Measurements from ENCODE around the gene ERCC1.
A peak's percentile ranks its signal among the peaks of the same experiment; 100 is the strongest.

The ERCC1 gene

GRCh38 chr19:45455707-45456499 lies 32.2 kb upstream of the ERCC1 start:
- peak; percentile 74 for DNase-seq (ENCODE audit: low spot score)
- no peak for TF ChIP-seq CTCF (IDR thresholded peaks at IDR 0.05; ENCODE audit: extremely low read depth, missing control alignments)

GRCh38 chr19:45451850-45452387 lies 28.2 kb upstream of the ERCC1 start:
- no peak for TF ChIP-seq CTCF (IDR thresholded peaks at IDR 0.05; ENCODE audit: extremely low read depth, missing control alignments)
- no peak for DNase-seq (ENCODE audit: low spot score)

- TF ChIP-seq CTCF (IDR thresholded peaks at IDR 0.05; ENCODE audit: extremely low read depth, missing control alignments): no peak
- no peak for DNase-seq (ENCODE audit: low spot score)
Measured at GRCh38 chr19:45451131-45451849, 27.6 kb upstream of the ERCC1 start.

- DNase-seq (ENCODE audit: low spot score): no peak
Measured at GRCh38 chr19:45450012-45450333, 26.3 kb upstream of the ERCC1 start.

GRCh38 chr19:45448887-45449299 lies 25.2 kb upstream of the ERCC1 start:
- no peak for TF ChIP-seq CTCF (IDR thresholded peaks at IDR 0.05; ENCODE audit: extremely low read depth, missing control alignments)
- DNase-seq (ENCODE audit: low spot score): no peak

More at GRCh38 chr19:45450012-45450333, 26.3 kb upstream of the ERCC1 start:
- TF ChIP-seq CTCF (IDR thresholded peaks at IDR 0.05; ENCODE audit: extremely low read depth, missing control alignments): no peak

GRCh38 chr19:45448425-45448756 lies 24.7 kb upstream of the ERCC1 start:
- no peak for DNase-seq (ENCODE audit: low spot score)
- no peak for TF ChIP-seq CTCF (IDR thresholded peaks at IDR 0.05; ENCODE audit: extremely low read depth, missing control alignments)

GRCh38 chr19:45446944-45447343 lies 23.2 kb upstream of the ERCC1 start:
- no peak for TF ChIP-seq CTCF (IDR thresholded peaks at IDR 0.05; ENCODE audit: extremely low read depth, missing control alignments)
- DNase-seq (ENCODE audit: low spot score): no peak
